GM23248 (cell line): Measurements from ENCODE around the gene RASGRF1. TPM values are rescaled to one million over a fixed set of nuclear protein-coding genes. Genes with fewer than 3 reads are reported as not detected.
"Not testable (repeated sequence)": the region's sequence is repeated elsewhere in the genome, so short reads cannot be mapped to it uniquely, and the experiment has no call there.

Experiments used
- DNase-seq: peaks from one replicate; pipeline ENCODE4 v3.0.0-alpha.2; 2015
- H2AFZ ChIP-seq: fragments of 200-600 bp; sonication (generic); 2 replicates; pipeline ENCODE4 v1.6.1; 2016; ENCODE audit warnings: antibody characterized with exemption
- H3F3A ChIP-seq: fragments of 200-600 bp; sonication (generic); 2 replicates; pipeline ENCODE4 v1.6.1; 2016; ENCODE audit warnings: mild to moderate bottlenecking, antibody characterized with exemption, mixed run types; ENCODE audit not compliant: insufficient read depth
- H3K27ac ChIP-seq: fragments of 200-600 bp; sonication (generic); 2 replicates; pipeline ENCODE4 v1.5.1; 2016; ENCODE audit warnings: mild to moderate bottlenecking
- H3K27me3 ChIP-seq: fragments of 200-600 bp; sonication (generic); replicated peaks from 2 replicates; pipeline ENCODE4 v1.6.1; 2016; ENCODE audit warnings: mild to moderate bottlenecking; ENCODE audit not compliant: insufficient read depth
- H3K36me3 ChIP-seq: fragments of 200-600 bp; sonication (generic); 2 replicates; pipeline ENCODE4 v1.6.1; 2016; ENCODE audit warnings: low read depth, mild to moderate bottlenecking
- H3K4me1 ChIP-seq: fragments of 200-600 bp; sonication (generic); 2 replicates; pipeline ENCODE4 v1.6.1; 2016; ENCODE audit warnings: mild to moderate bottlenecking; ENCODE audit not compliant: insufficient read depth
- H3K4me2 ChIP-seq: fragments of 200-600 bp; sonication (generic); one replicate; pipeline ENCODE4 v1.6.1; 2016; ENCODE audit warnings: mild to moderate bottlenecking; ENCODE audit not compliant: unreplicated experiment
- H3K4me3 ChIP-seq: fragments of 200-600 bp; sonication (generic); 2 replicates; pipeline ENCODE4 v1.5.1; 2016; ENCODE audit warnings: mild to moderate bottlenecking
- H3K79me2 ChIP-seq: fragments of 200-600 bp; sonication (generic); 2 replicates; pipeline ENCODE4 v1.6.1; 2016; ENCODE audit warnings: mild to moderate bottlenecking; ENCODE audit not compliant: insufficient read depth
- H3K9ac ChIP-seq: fragments of 200-600 bp; sonication (generic); 2 replicates; pipeline ENCODE4 v1.6.1; 2016; ENCODE audit warnings: mild to moderate bottlenecking
- H3K9me2 ChIP-seq: fragments of 200-600 bp; sonication (generic); 2 replicates; pipeline ENCODE4 v1.6.1; 2016; ENCODE audit warnings: mixed run types, mild to moderate bottlenecking, moderate library complexity; ENCODE audit not compliant: insufficient read depth
- H3K9me3 ChIP-seq: fragments of 200-600 bp; sonication (generic); one replicate; pipeline ENCODE4 v1.6.1; 2017; ENCODE audit warnings: low read depth
- H4K20me1 ChIP-seq: fragments of 200-600 bp; sonication (generic); 2 replicates; pipeline ENCODE4 v1.6.0; 2016; ENCODE audit not compliant: insufficient read depth
- EZH2 ChIP-seq: fragments of 200-600 bp; sonication (generic); IDR thresholded peaks from 2 replicates; pipeline ENCODE4 v1.6.1; 2018; ENCODE audit warnings: antibody characterized with exemption, mild to moderate bottlenecking; ENCODE audit not compliant: insufficient read depth, poor library complexity, severe bottlenecking
- EZH2phosphoT487 ChIP-seq: fragments of 200-600 bp; sonication (generic); IDR thresholded peaks from 2 replicates; pipeline ENCODE4 v1.6.1; 2018; ENCODE audit warnings: antibody characterized with exemption, moderate library complexity, mild to moderate bottlenecking, low read depth; ENCODE audit not compliant: insufficient read depth
- WGBS, 2 experiments: methylation state at CpG; one replicate each; pipeline ENCODE4 v1.1.6; 2015 to 2017; ENCODE audit warnings: low lambda C conversion rate in 2 of 2, low coverage in 1 of 2; ENCODE audit errors: missing lambda C conversion rate in 2 of 2; 5-methylcytosine and 5-hydroxymethylcytosine counted together
- in situ Hi-C: fragments of 300-500 bp; cut with MboI; formaldehyde crosslinking; loops from 2 replicates; pipeline ENCODE4 v1.15.0; 2020
- polyA plus RNA-seq: library from polyadenylated mRNA; unstranded; fragments of >200 nt; fragmentation: Nextera tagmentation; extraction: Ambion mirVana; gene quantifications from 2 replicates; pipeline ENCODE4 v1.2.1, GENCODE V29; 2016
- total RNA-seq: library from RNA; depleted of rRNA; stranded (reverse); fragments of >200 nt; shearing (Covaris generic); gene quantifications from 2 replicates; pipeline ENCODE4 v1.2.3, GENCODE V29; 2014

RASGRF1 gene
- total and polyA plus RNA-seq, 2 experiments from 2014 or later, result not detected

GRCh38 chr15:79117442-79118204 is 27.0 kb upstream of the RASGRF1 start:
- no peak overlapping the region for H2AFZ ChIP-seq
- 0 out of 2 replicates have a peak, but pooled peaks cover 5% of the 10 kb centered on the region for H3K27me3 ChIP-seq
- DNase-seq, result no peak
- no peak overlapping the region for H3K27ac ChIP-seq
- H3K36me3 ChIP-seq, result no peaks in the 10 kb centered on the region
- no peak overlapping the region for H3K4me3 ChIP-seq
- H3K9me2 ChIP-seq, result no peaks in the 10 kb centered on the region
- WGBS, 2 experiments, result 39 to 44% methylated on average over 3 of the region's 3 CpGs
- H3K4me2 ChIP-seq, result no peak overlapping the region
- in situ Hi-C loops, result no loop called here
- no peaks in the 10 kb centered on the region for H4K20me1 ChIP-seq
- no peaks in the 10 kb centered on the region for H3F3A ChIP-seq
- H3K9ac ChIP-seq, result no peak overlapping the region
- no peaks in the 10 kb centered on the region for H3K4me1 ChIP-seq
- H3K79me2 ChIP-seq, result no peaks in the 10 kb centered on the region
- H3K9me3 ChIP-seq, result no peaks in the 10 kb centered on the region
- no peak for TF ChIP-seq EZH2
- TF ChIP-seq EZH2phosphoT487, result no peak

GRCh38 chr15:79116771-79117170 is 26.2 kb upstream of the RASGRF1 start:
- Histone ChIP-seq H3K4me2 (no peak overlapping the region), H3K79me2 (no peaks in the 10 kb centered on the region), H3K27me3 (0 out of 2 replicates have a peak, but pooled peaks cover 5% of the 10 kb centered on the region), H3K4me1 (no peaks in the 10 kb centered on the region), H2AFZ (no peak overlapping the region), H3F3A (no peaks in the 10 kb centered on the region), H3K9ac (no peak overlapping the region), H3K27ac (no peak overlapping the region), H3K9me3 (no peaks in the 10 kb centered on the region), H3K9me2 (no peaks in the 10 kb centered on the region), H4K20me1 (no peaks in the 10 kb centered on the region), H3K36me3 (no peaks in the 10 kb centered on the region), H3K4me3 (no peak overlapping the region)
- 63 to 72% methylated on average over 4 of the region's 4 CpGs for WGBS, 2 experiments
- DNase-seq, result no peak
- in situ Hi-C loops, result no loop called here
- TF ChIP-seq EZH2phosphoT487 (no peak), EZH2 (no peak)

DNA sequence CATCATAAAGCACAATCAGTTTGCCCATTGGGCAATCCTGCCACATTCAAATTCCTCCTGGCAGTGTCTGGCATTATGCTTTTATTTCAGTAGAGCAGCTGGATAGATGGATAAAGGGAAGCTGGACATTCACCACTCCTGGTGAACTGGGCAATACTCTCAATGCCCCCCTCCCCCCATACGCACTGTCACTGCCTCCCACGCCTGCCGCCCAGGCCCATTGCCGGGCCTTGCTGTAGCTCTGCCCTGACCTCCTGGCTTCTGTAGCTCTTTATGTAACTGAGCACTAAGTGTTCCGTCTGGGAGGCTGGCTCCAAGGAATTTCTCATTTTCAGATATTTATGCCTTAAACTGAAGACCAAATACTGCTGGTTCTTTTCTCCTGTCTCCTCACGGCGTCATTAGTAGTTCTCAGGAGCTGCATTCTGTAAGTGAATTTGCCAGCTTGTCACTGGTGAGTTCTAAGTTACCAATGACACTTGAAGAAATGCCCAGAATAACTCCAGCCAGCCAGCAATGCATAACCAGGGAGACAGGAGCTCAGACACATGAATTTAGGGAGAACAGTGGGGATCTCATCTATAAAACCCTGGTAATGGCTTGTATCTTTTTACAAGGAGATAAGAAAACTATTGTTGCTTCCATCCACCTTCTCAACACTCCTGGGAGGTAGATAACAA is 25.5 kb upstream of the RASGRF1 start:
- Histone ChIP-seq H3K9me3 (no peaks in the 10 kb centered on the region), H2AFZ (no peak overlapping the region), H3K4me1 (no peaks in the 10 kb centered on the region), H3K36me3 (no peaks in the 10 kb centered on the region), H3K9me2 (no peaks in the 10 kb centered on the region), H3K4me3 (no peak overlapping the region), H3F3A (no peaks in the 10 kb centered on the region), H3K4me2 (no peak overlapping the region), H3K79me2 (no peaks in the 10 kb centered on the region), H3K27ac (no peak overlapping the region), H4K20me1 (no peaks in the 10 kb centered on the region), H3K9ac (no peak overlapping the region), H3K27me3 (0 out of 2 replicates have a peak, but pooled peaks cover 5% of the 10 kb centered on the region)
- whole genome bisulfite sequencing, 2 experiments, result 3 to 5% methylated on average over 7 of the region's 7 CpGs
- in situ Hi-C loops, result no loop called here
- no peak for TF ChIP-seq EZH2phosphoT487
- TF ChIP-seq EZH2, result no peak
- peak; percentile 4 for DNase-seq

- Histone ChIP-seq H3K4me3 (no peak overlapping the region), H3K9me3 (no peaks in the 10 kb centered on the region), H3K27me3 (peaks cover 5% of the 10 kb centered on the region; the same call in 1 of the 2 replicates), H3K27ac (no peak overlapping the region), H3K9me2 (no peaks in the 10 kb centered on the region), H4K20me1 (no peaks in the 10 kb centered on the region), H3K9ac (no peak overlapping the region), H3K4me1 (no peaks in the 10 kb centered on the region), H3F3A (no peaks in the 10 kb centered on the region), H3K79me2 (no peaks in the 10 kb centered on the region), H3K4me2 (no peak overlapping the region), H2AFZ (no peak overlapping the region), H3K36me3 (no peaks in the 10 kb centered on the region)
- WGBS, 2 experiments, result 18 to 21% methylated on average over 2 of the region's 2 CpGs
- TF ChIP-seq EZH2 (no peak), EZH2phosphoT487 (no peak)
- no peak for DNase-seq
- in situ Hi-C loops, result no loop called here
These were observed 23.3 kb upstream of the RASGRF1 start for GRCh38 chr15:79113831-79114230.

DNA sequence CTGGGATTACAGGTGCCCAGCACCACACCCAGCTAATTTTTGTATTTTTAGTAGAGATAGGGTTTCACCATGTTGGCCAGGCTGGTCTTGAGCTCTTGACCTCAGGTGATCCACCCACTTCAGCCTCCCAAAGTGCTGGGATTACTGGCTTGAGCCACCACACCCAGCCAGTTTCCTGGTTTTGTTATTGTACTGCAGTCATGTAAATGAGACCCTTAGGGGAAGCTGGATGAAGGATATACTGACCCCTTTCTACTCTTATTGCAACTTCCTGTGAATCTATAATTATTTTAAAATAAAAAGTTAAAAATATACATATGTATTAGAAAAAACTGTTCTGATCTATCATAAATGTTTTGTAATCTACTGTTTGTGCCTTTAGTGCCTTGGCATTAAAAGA is 20.8 kb upstream of the RASGRF1 start:
- H3K9ac ChIP-seq, H3K36me3 ChIP-seq, H3K4me1 ChIP-seq, in situ Hi-C loops, H4K20me1 ChIP-seq, H3K9me3 ChIP-seq, H3K4me3 ChIP-seq, H3K27me3 ChIP-seq, DNase-seq, H3F3A ChIP-seq, H2AFZ ChIP-seq, H3K27ac ChIP-seq, H3K79me2 ChIP-seq, H3K4me2 ChIP-seq, H3K9me2 ChIP-seq: not testable (repeated sequence)
